B cell (primary cell): ENCODE data around the gene PRIM2.
"Not testable (repeated sequence)": the region's sequence is repeated elsewhere in the genome, so short reads cannot be mapped to it uniquely, and the experiment has no call there.

Source experiments
- EZH2 ChIP-seq: IDR thresholded peaks from 2 replicates; pipeline ENCODE4 v1.6.1; 2012; ENCODE audit warnings: borderline replicate concordance, low read depth, mild to moderate bottlenecking, moderate library complexity, low read length; ENCODE audit not compliant: insufficient read depth, poor library complexity, severe bottlenecking
- TF ChIP-seq, protein P1 (sequence below): fragments of 200-600 bp; IDR thresholded peaks from one replicate; pipeline ENCODE4 v1.8.0; 2022; ENCODE audit warnings: antibody characterized with exemption, mild to moderate bottlenecking

DNA sequence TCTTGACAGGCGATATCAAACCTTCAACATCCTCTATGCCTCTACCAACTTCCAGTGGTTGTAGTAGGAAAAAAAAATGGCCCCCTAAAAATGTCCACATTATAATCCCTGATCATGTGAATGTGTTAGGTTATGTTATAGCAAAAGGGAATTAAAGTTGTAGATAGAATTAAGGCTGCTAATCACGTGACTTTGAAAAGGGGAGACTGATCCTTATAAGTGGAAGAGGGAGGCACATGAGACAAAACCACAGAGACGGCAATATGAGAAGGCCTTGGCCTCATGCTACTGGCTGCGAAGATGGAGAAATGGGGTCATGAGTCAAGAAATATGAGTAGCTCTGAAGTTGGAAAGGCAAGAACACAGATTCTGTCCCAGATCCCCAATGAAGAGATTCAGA, 358.0 kb downstream of the PRIM2 start:
- TF ChIP-seq, protein P1, sequence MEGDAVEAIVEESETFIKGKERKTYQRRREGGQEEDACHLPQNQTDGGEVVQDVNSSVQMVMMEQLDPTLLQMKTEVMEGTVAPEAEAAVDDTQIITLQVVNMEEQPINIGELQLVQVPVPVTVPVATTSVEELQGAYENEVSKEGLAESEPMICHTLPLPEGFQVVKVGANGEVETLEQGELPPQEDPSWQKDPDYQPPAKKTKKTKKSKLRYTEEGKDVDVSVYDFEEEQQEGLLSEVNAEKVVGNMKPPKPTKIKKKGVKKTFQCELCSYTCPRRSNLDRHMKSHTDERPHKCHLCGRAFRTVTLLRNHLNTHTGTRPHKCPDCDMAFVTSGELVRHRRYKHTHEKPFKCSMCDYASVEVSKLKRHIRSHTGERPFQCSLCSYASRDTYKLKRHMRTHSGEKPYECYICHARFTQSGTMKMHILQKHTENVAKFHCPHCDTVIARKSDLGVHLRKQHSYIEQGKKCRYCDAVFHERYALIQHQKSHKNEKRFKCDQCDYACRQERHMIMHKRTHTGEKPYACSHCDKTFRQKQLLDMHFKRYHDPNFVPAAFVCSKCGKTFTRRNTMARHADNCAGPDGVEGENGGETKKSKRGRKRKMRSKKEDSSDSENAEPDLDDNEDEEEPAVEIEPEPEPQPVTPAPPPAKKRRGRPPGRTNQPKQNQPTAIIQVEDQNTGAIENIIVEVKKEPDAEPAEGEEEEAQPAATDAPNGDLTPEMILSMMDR = not testable (repeated sequence)
- not testable (repeated sequence) for TF ChIP-seq EZH2
